Mesothelial cell of epicardium (in vitro differentiated cells): ENCODE measurements around the gene RBM6. TPM values are rescaled to one million over a fixed set of nuclear protein-coding genes. Genes with fewer than 3 reads are reported as not detected.
A peak's percentile ranks its signal among the peaks of the same experiment; 100 is the strongest.

Source experiments
- DNase-seq, 2 experiments: peaks; one replicate each; pipeline ENCODE4 v3.0.0; 2021; ENCODE audit warnings: low spot score in 2 of 2; ENCODE audit not compliant: unreplicated experiment in 2 of 2
- H3K27ac Mint-ChIP-seq: 2 replicates; pipeline ENCODE4 v1.8.0; 2021; ENCODE audit warnings: mixed read lengths
- H3K27me3 Mint-ChIP-seq: 2 replicates; pipeline ENCODE4 v1.8.0; 2021; ENCODE audit warnings: low read depth, mixed read lengths
- H3K36me3 Mint-ChIP-seq: 2 replicates; pipeline ENCODE4 v1.8.0; 2021; ENCODE audit warnings: mixed read lengths
- H3K4me1 Mint-ChIP-seq: 2 replicates; pipeline ENCODE4 v1.8.0; 2021; ENCODE audit warnings: mixed read lengths
- H3K4me3 Mint-ChIP-seq: 2 replicates; pipeline ENCODE4 v1.8.0; 2021; ENCODE audit warnings: mild to moderate bottlenecking, moderate library complexity, mixed read lengths
- H3K9me3 Mint-ChIP-seq: 2 replicates; pipeline ENCODE4 v1.8.0; 2021; ENCODE audit warnings: mixed read lengths
- CTCF ChIP-seq: fragments of 200-600 bp; sonication (generic); IDR thresholded peaks from one replicate; pipeline ENCODE4 v1.5.0; 2021; ENCODE audit warnings: antibody characterized with exemption; ENCODE audit not compliant: unreplicated experiment
- total RNA-seq: library from RNA; stranded (reverse); gene quantifications from 3 replicates; pipeline ENCODE4 v1.2.1, GENCODE V29; 2021

The RBM6 gene
- total RNA-seq, 1 donor from 2014 or later = 162 TPM

GRCh38 chr3:49976942-49977341 is 37.0 kb downstream of the RBM6 start:
- H3K4me1 Mint-ChIP-seq = no peaks in the 10 kb centered on the region
- H3K27me3 Mint-ChIP-seq = no peaks in the 10 kb centered on the region
- peaks cover 18% of the 10 kb centered on the region for H3K36me3 Mint-ChIP-seq
- no peak overlapping the region for H3K4me3 Mint-ChIP-seq
- no peak for DNase-seq
- TF ChIP-seq CTCF = no peak
- H3K27ac Mint-ChIP-seq = no peak overlapping the region
- no peaks in the 10 kb centered on the region for H3K9me3 Mint-ChIP-seq

- Mint-ChIP-seq H3K36me3 (peaks cover 12% of the 10 kb centered on the region), H3K27ac (no peak overlapping the region), H3K4me1 (no peaks in the 10 kb centered on the region), H3K27me3 (no peaks in the 10 kb centered on the region), H3K4me3 (no peak overlapping the region), H3K9me3 (no peaks in the 10 kb centered on the region)
- no peak for DNase-seq
- TF ChIP-seq CTCF = no peak
Measured at GRCh38 chr3:49984394-49984793, 44.4 kb downstream of the RBM6 start.

GRCh38 chr3:49992326-49992725 is 52.4 kb downstream of the RBM6 start:
- Mint-ChIP-seq H3K4me1 (peaks cover 3% of the 10 kb centered on the region), H3K27ac (no peak overlapping the region)

GRCh38 chr3:49994476-49994875 is 54.5 kb downstream of the RBM6 start:
- DNase-seq = no peak
- H3K4me3 Mint-ChIP-seq = no peak overlapping the region
- H3K36me3 Mint-ChIP-seq = peaks cover 6% of the 10 kb centered on the region
- no peaks in the 10 kb centered on the region for H3K27me3 Mint-ChIP-seq
- TF ChIP-seq CTCF = no peak
- H3K9me3 Mint-ChIP-seq = no peaks in the 10 kb centered on the region
- H3K4me1 Mint-ChIP-seq = peaks cover 3% of the 10 kb centered on the region
- no peak overlapping the region for H3K27ac Mint-ChIP-seq

More at GRCh38 chr3:49992326-49992725, 52.4 kb downstream of the RBM6 start:
- no peak for TF ChIP-seq CTCF
- H3K4me3 Mint-ChIP-seq = no peak overlapping the region
- no peak for DNase-seq
- H3K36me3 Mint-ChIP-seq = peaks cover 5% of the 10 kb centered on the region
- no peaks in the 10 kb centered on the region for H3K27me3 Mint-ChIP-seq
- H3K9me3 Mint-ChIP-seq = no peaks in the 10 kb centered on the region

- peaks cover 3% of the 10 kb centered on the region for H3K4me1 Mint-ChIP-seq
- TF ChIP-seq CTCF = no peak
- no peaks in the 10 kb centered on the region for H3K9me3 Mint-ChIP-seq
- peaks cover 17% of the 10 kb centered on the region for H3K36me3 Mint-ChIP-seq
- DNase-seq = no peak
- no peaks in the 10 kb centered on the region for H3K27me3 Mint-ChIP-seq
- H3K4me3 Mint-ChIP-seq = no peak overlapping the region
- H3K27ac Mint-ChIP-seq = peak overlapping the region; percentile 69
Measured at GRCh38 chr3:49996016-49996415, 56.1 kb downstream of the RBM6 start.

GRCh38 chr3:49997862-49998261 is 57.9 kb downstream of the RBM6 start:
- no peaks in the 10 kb centered on the region for H3K9me3 Mint-ChIP-seq
- no peak for DNase-seq
- H3K4me1 Mint-ChIP-seq = no peaks in the 10 kb centered on the region
- peaks cover 23% of the 10 kb centered on the region for H3K36me3 Mint-ChIP-seq
- H3K27ac Mint-ChIP-seq = no peak overlapping the region
- H3K4me3 Mint-ChIP-seq = no peak overlapping the region
- TF ChIP-seq CTCF = no peak
- H3K27me3 Mint-ChIP-seq = no peaks in the 10 kb centered on the region
